GM12892 (cell line): ENCODE data around the gene NUP98.

Experiments
- POLR2A ChIP-seq: IDR thresholded peaks from 2 replicates; pipeline ENCODE4 v1.6.1; 2011; ENCODE audit warnings: low read depth, low read length, control low read depth
- POLR2AphosphoS5 ChIP-seq: IDR thresholded peaks from 2 replicates; pipeline ENCODE4 v1.6.1; 2011; ENCODE audit warnings: low read depth, low read length, control low read depth
- TAF1 ChIP-seq: IDR thresholded peaks from 2 replicates; pipeline ENCODE4 v1.6.1; 2011; ENCODE audit warnings: low read depth, mild to moderate bottlenecking, control low read depth, low read length, borderline replicate concordance

DNA sequence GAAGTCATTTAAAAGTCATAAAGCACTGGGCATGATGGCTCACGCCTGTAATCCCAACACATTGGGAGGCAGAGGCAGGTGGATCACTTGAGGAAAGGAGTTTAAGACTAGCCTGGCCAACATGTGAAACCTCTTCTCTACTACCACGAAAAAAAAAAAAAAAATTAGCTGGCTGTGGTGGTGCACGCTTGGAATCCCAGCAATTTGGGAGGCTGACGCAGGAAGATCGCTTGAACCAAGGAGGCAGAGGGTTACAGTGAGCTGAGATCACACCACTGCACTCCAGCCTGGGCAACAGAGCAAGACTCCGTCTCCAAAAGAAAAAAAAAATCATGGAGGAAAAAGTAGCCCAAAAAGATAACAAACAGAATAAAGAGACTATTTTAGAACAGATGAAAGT lies 42.2 kb downstream of the NUP98 start:
- TF ChIP-seq POLR2A, result no peak
- no peak for TF ChIP-seq POLR2AphosphoS5
- TF ChIP-seq TAF1, result no peak
